Activated CD4-positive, alpha-beta T cell treated with anti-CD3 and anti-CD28 coated beads for 24 hours (primary cell): ENCODE results near the gene JADE3.
A peak's percentile ranks its signal among the peaks of the same experiment; 100 is the strongest.
"Not testable (repeated sequence)": the region's sequence is repeated elsewhere in the genome, so short reads cannot be mapped to it uniquely, and the experiment has no call there.

ENCODE experiments used
- DNase-seq, 2 donors: peaks; one replicate each; pipeline ENCODE4 v3.0.0-alpha.2; 2020; ENCODE audit warnings: low read depth in 2 of 2

Gene JADE3

GRCh38 chrX:46935295-46935694 is 23.1 kb downstream of the JADE3 start:
- DNase-seq: no peak

- DNase-seq: no peak
Observed at GRCh38 chrX:46938589-46938988, 26.4 kb downstream of the JADE3 start.

- no peak for DNase-seq
Observed at GRCh38 chrX:46941341-46941740, 29.1 kb downstream of the JADE3 start.

GRCh38 chrX:46953137-46953527 is 40.9 kb downstream of the JADE3 start:
- no peak for DNase-seq

GRCh38 chrX:46953597-46953996 is 41.4 kb downstream of the JADE3 start:
- DNase-seq: no peak

- no peak for DNase-seq
Observed at GRCh38 chrX:46954716-46955115, 42.5 kb downstream of the JADE3 start.

- not testable (repeated sequence) for DNase-seq
Observed at GRCh38 chrX:46956589-46956988, 44.4 kb downstream of the JADE3 start.

GRCh38 chrX:46957297-46957696 is 45.1 kb downstream of the JADE3 start:
- no peak for DNase-seq

GRCh38 chrX:46959101-46959500 is 46.9 kb downstream of the JADE3 start:
- DNase-seq: no peak

GRCh38 chrX:46959985-46960700 is 47.9 kb downstream of the JADE3 start:
- no peak for DNase-seq

GRCh38 chrX:46961097-46961496 is 48.9 kb downstream of the JADE3 start:
- DNase-seq: no peak

GRCh38 chrX:46961574-46962283 is 49.5 kb downstream of the JADE3 start:
- DNase-seq: no peak

GRCh38 chrX:46965125-46965758 is 53.0 kb downstream of the JADE3 start:
- no peak for DNase-seq

- no peak for DNase-seq
Observed at GRCh38 chrX:46967547-46967946, 55.3 kb downstream of the JADE3 start.

GRCh38 chrX:46977046-46977445 is 64.8 kb downstream of the JADE3 start:
- DNase-seq: not testable (repeated sequence)

- DNase-seq: peak; percentile 68 to 73
Observed at GRCh38 chrX:46978341-46979291, 66.4 kb downstream of the JADE3 start.

GRCh38 chrX:46984705-46985104 is 72.5 kb downstream of the JADE3 start:
- no peak for DNase-seq

GRCh38 chrX:46989548-46989947 is 77.3 kb downstream of the JADE3 start:
- DNase-seq: no peak

- no peak for DNase-seq
Observed at GRCh38 chrX:46991664-46992063, 79.4 kb downstream of the JADE3 start.

GRCh38 chrX:46992070-46992469 is 79.8 kb downstream of the JADE3 start:
- DNase-seq: no peak

GRCh38 chrX:46994096-46994495 is 81.9 kb downstream of the JADE3 start:
- no peak for DNase-seq

- no peak for DNase-seq
Observed at GRCh38 chrX:47012131-47012530, 99.9 kb downstream of the JADE3 start.
